A673 (cell line): Measurements from ENCODE around the gene C2orf81.

Experiments used
- CTCF ChIP-seq: fragments of 300-800, 200-600 bp; sonication (generic); conservative IDR thresholded peaks from 2 replicates; pipeline ENCODE4 v1.5.1; 2017; ENCODE audit warnings: low read depth, mild to moderate bottlenecking, antibody characterized with exemption, low read length, moderate library complexity, mixed read lengths
- EZH2 ChIP-seq: fragments of 200-600 bp; sonication (generic); IDR thresholded peaks from 2 replicates; pipeline ENCODE4 v1.6.1; 2017; ENCODE audit warnings: borderline replicate concordance, low read depth, mild to moderate bottlenecking, mixed read lengths, antibody characterized with exemption, low read length; ENCODE audit not compliant: poor library complexity, severe bottlenecking

- TF ChIP-seq CTCF: no peak
- no peak for TF ChIP-seq EZH2
Measured at GRCh38 chr2:74458938-74459363, 37.5 kb upstream of the C2orf81 start.
